Neural cell (in vitro differentiated cells): ENCODE data around the gene TMEM151A.

Experiments used
- CTCF ChIP-seq: fragments of 450-650 bp; IDR thresholded peaks from 2 replicates; pipeline ENCODE4 v1.5.1; 2014; ENCODE audit warnings: antibody characterized with exemption, mild to moderate bottlenecking, moderate library complexity; ENCODE audit not compliant: poor library complexity, severe bottlenecking
- EP300 ChIP-seq: fragments of 450-650 bp; conservative IDR thresholded peaks from 2 replicates; pipeline ENCODE4 v1.6.1; 2014; ENCODE audit warnings: antibody characterized with exemption, mild to moderate bottlenecking, moderate library complexity; ENCODE audit not compliant: poor library complexity, severe bottlenecking
- EZH2 ChIP-seq: fragments of 200-600, 300-800 bp; shearing (Covaris generic), sonication (generic); IDR thresholded peaks from 2 replicates; pipeline ENCODE4 v1.6.1; 2014; ENCODE audit warnings: antibody characterized with exemption, low read length, borderline replicate concordance, mild to moderate bottlenecking; ENCODE audit not compliant: insufficient read depth, poor library complexity, severe bottlenecking
- POLR2AphosphoS5 ChIP-seq: IDR thresholded peaks from 2 replicates; pipeline ENCODE4 v1.6.1; 2012
- SMC3 ChIP-seq: fragments of 450-650 bp; conservative IDR thresholded peaks from 2 replicates; pipeline ENCODE4 v1.6.1; 2014; ENCODE audit warnings: antibody characterized with exemption, mild to moderate bottlenecking, moderate library complexity; ENCODE audit not compliant: poor library complexity
- TF ChIP-seq, protein P1 (sequence below): IDR thresholded peaks from 2 replicates; pipeline ENCODE4 v1.6.1; 2012; ENCODE audit warnings: borderline replicate concordance

DNA sequence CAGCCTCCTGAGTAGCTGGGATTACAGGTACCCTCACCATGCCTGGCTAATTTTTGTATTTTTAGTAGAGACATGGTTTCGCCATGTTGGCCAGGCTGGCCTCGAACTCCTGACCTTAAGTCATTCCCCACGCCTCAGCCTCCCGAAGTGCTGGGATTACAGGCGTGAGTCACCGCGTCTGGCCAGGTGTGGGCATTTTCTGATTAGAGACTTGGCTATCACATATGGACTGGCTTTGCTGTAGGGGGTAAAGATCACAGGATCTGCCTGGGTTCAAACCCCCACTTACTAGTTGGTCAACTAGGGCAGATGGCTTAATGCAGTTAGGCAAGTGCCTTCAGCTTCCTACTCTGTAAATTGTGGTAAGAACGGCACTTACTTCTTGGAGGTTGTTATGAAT, 18.6 kb downstream of the TMEM151A start:
- no peak for TF ChIP-seq EZH2
- TF ChIP-seq EP300, result no peak
- no peak for TF ChIP-seq CTCF
- TF ChIP-seq SMC3, result no peak
- TF ChIP-seq POLR2AphosphoS5, result no peak
- TF ChIP-seq, protein P1, sequence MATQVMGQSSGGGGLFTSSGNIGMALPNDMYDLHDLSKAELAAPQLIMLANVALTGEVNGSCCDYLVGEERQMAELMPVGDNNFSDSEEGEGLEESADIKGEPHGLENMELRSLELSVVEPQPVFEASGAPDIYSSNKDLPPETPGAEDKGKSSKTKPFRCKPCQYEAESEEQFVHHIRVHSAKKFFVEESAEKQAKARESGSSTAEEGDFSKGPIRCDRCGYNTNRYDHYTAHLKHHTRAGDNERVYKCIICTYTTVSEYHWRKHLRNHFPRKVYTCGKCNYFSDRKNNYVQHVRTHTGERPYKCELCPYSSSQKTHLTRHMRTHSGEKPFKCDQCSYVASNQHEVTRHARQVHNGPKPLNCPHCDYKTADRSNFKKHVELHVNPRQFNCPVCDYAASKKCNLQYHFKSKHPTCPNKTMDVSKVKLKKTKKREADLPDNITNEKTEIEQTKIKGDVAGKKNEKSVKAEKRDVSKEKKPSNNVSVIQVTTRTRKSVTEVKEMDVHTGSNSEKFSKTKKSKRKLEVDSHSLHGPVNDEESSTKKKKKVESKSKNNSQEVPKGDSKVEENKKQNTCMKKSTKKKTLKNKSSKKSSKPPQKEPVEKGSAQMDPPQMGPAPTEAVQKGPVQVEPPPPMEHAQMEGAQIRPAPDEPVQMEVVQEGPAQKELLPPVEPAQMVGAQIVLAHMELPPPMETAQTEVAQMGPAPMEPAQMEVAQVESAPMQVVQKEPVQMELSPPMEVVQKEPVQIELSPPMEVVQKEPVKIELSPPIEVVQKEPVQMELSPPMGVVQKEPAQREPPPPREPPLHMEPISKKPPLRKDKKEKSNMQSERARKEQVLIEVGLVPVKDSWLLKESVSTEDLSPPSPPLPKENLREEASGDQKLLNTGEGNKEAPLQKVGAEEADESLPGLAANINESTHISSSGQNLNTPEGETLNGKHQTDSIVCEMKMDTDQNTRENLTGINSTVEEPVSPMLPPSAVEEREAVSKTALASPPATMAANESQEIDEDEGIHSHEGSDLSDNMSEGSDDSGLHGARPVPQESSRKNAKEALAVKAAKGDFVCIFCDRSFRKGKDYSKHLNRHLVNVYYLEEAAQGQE, result no peak
